Pancreas (tissue), 10 donors: ENCODE data around the gene CACNA1C. TPM values are rescaled to one million over a fixed set of nuclear protein-coding genes. Genes with fewer than 3 reads are reported as not detected.
A peak's percentile ranks its signal among the peaks of the same experiment; 100 is the strongest.

Experiments
- ATAC-seq, 4 donors: fragments of 200-7000 bp; cut with Tn5 transposase; one replicate each; pipeline versions ENCODE4 v1.8.0 to v1.9.1; 2020; ENCODE audit warnings: mild to moderate bottlenecking in 4 of 4, moderate library complexity in 4 of 4
- DNase-seq, 6 donors: peaks; one replicate each; pipeline ENCODE4 v3.0.0-alpha.2; 2020
- FAIRE-seq: peaks from 2 replicates; lab custom pipeline; 2012; peaks lifted over from hg19 to GRCh38; lab: Jason Lieb, UNC
- H3K27ac ChIP-seq, 4 donors: fragments of 200-600 bp; sonication (generic); 1 replicate in 3 of 4; 2 replicates in 1 of 4; pipeline versions ENCODE4 v1.5.0 to v1.8.0; 2020
- H3K27me3 ChIP-seq, 4 donors: fragments of 200-600 bp; one replicate each; pipeline ENCODE4 v1.8.0; 2021
- H3K36me3 ChIP-seq, 3 donors: fragments of 200-600 bp; sonication (generic) in 1 of 3; one replicate each; pipeline versions ENCODE4 v1.5.0 to v1.8.0; 2020 to 2021
- H3K4me1 ChIP-seq, 3 donors: fragments of 200-600 bp; one replicate each; pipeline ENCODE4 v1.8.0; 2021
- H3K4me3 ChIP-seq, 4 donors: fragments of 200-600 bp; sonication (generic) in 2 of 4; one replicate each; pipeline versions ENCODE4 v1.5.0 to v1.8.0; 2020 to 2021
- H3K9me3 ChIP-seq, 4 donors: fragments of 200-600 bp; one replicate each; pipeline ENCODE4 v1.8.0; 2021
- CTCF ChIP-seq, 4 donors: fragments of 200-600 bp; sonication (generic) in 3 of 4; IDR thresholded peaks; one replicate each; pipeline versions ENCODE4 v1.5.0 to v1.8.0; 2021; ENCODE audit warnings: antibody characterized with exemption in 4 of 4
- WGBS, 2 donors: extraction: QIAGEN DNeasy Blood & Tissue Kit; methylation state at CpG; one replicate each; pipeline ENCODE4 v1.1.7; 2013; 5-methylcytosine and 5-hydroxymethylcytosine counted together
- intact Hi-C, 3 donors: fragments of 100-400 bp; cut with DNase I; formaldehyde crosslinking; loops; one replicate each; pipeline versions ENCODE4 v1.11.1 to v1.14.2; 2022
- polyA plus RNA-seq, 2 donors: library from polyadenylated mRNA; stranded (reverse); fragments of 200-250 nt; gene quantifications; one replicate each; pipeline ENCODE4 v1.2.3, GENCODE V29; 2013
- total RNA-seq, 6 donors: library from RNA; stranded (reverse); fragmentation: NEBNext Ultra II Directional in 4 of 6; extraction: Animal tissue kit (Norgen Biotek cat#: 25700) in 4 of 6; gene quantifications; one replicate each; pipeline versions ENCODE4 v1.2.1 to v1.2.4, GENCODE V29; 2021 to 2023
- donor health status: healthy with polysubstance abuse.
- donor health status: DM: no; HTN: no; CAD: no; lungs with moderate emphysema.
- donor health status: DM: no; HTN: no; CAD: no.
- donor health status: control.
- donor health status: control.
- donor health status: Bipolar disorder and iron deficiency.
- donor health status: DM: yes; HTN: yes; CAD: no.
- donor health status: DM: no; HTN: no; CAD: no.
- donor health status: DM: no; HTN: no; CAD: no.
- donor health status: DM: yes; HTN: yes; CAD: no.

Gene CACNA1C
- total RNA-seq (1 to 10 TPM; 1.2 to 2.6 (median 1.7) TPM), polyA plus RNA-seq (1 to 10 TPM; 3.3 to 3.8 TPM)

- peaks cover 0 to 9% (median 4%) of the 10 kb centered on the region in 4 donors for H3K27me3 ChIP-seq
- 1% methylated on average over 44 to 90 of the region's 90 CpGs for WGBS, 2 donors
- peak within 1 kb of the TSS in 1 of 4 donors; percentile 12 for H3K27ac ChIP-seq
- peaks cover 0 to 3% (median 0%) of the 10 kb centered on the region in 3 donors for H3K4me1 ChIP-seq
- H3K36me3 ChIP-seq = no peaks in the 10 kb centered on the region
- TF ChIP-seq CTCF (IDR thresholded peaks at IDR 0.05) = no peak
- intact Hi-C loops = loop anchor here in 1 of 3 donors (10.0 kb wide), 1 partner anchor 532 kb away; no protein-coding TSS in a partner anchor
- DNase-seq (peak in 3 of 6 donors; percentile 18 to 74 (median 21)), FAIRE-seq (no peak), ATAC-seq (peak; percentile 53 to 83 (median 78))
- no peaks in the 10 kb centered on the region for H3K9me3 ChIP-seq
- peak within 1 kb of the TSS in 3 of 4 donors; percentile 18 to 48 (median 35) for H3K4me3 ChIP-seq
Observed at GRCh38 chr12:2052826-2053678, at the start of gene CACNA1C. TSS of gene CACNA1C (plus strand) at chr12:2052987. CDS start at chr12:2053563, 576 bp downstream.

- Histone ChIP-seq H3K36me3 (no peaks in the 10 kb centered on the region), H3K27me3 (no peaks in the 10 kb centered on the region), H3K9me3 (no peaks in the 10 kb centered on the region), H3K4me3 (peak overlapping the region; percentile 83 to 93 (median 84)), H3K27ac (peak overlapping the region; percentile 75 to 87 (median 83)), H3K4me1 (peaks cover 6 to 17% (median 11%) of the 10 kb centered on the region in 3 donors)
- ATAC-seq = peak; percentile 24 to 50 (median 34)
- intact Hi-C loops = no loop called here
- FAIRE-seq = no peak
- TF ChIP-seq CTCF (IDR thresholded peaks at IDR 0.05) = no peak
- 0 to 1% methylated on average over 13 of the region's 13 CpGs for WGBS, 2 donors
- peak in 1 of 6 donors; percentile 3 for DNase-seq
Observed at GRCh38 chr12:2003676-2004112, 49.1 kb upstream of the CACNA1C start.

GRCh38 chr12:2004113-2004929 lies 48.5 kb upstream of the CACNA1C start, which contains the start of gene DCP1B:
TSS of gene DCP1B (minus strand) at chr12:2004457. CDS start at chr12:2004431, 26 bp downstream.
- Histone ChIP-seq H3K36me3 (no peaks in the 10 kb centered on the region), H3K4me1 (peaks cover 6 to 17% (median 11%) of the 10 kb centered on the region in 3 donors), H3K4me3 (peak within 1 kb of the TSS; percentile 83 to 93 (median 84)), H3K27ac (peak within 1 kb of the TSS; percentile 75 to 87 (median 83)), H3K27me3 (no peaks in the 10 kb centered on the region), H3K9me3 (no peaks in the 10 kb centered on the region)
- FAIRE-seq (peak; percentile 5), DNase-seq (peak; percentile 97 to 99 (median 97)), ATAC-seq (peak; percentile 99 to 100 (median 100))
- intact Hi-C loops = no loop called here
- 3% methylated on average over 55 of the region's 55 CpGs for WGBS, 2 donors
- no peak for TF ChIP-seq CTCF (IDR thresholded peaks at IDR 0.05)

GRCh38 chr12:2008677-2009076 lies 44.1 kb upstream of the CACNA1C start:
- Histone ChIP-seq H3K36me3 (no peaks in the 10 kb centered on the region), H3K27ac (no peak overlapping the region), H3K4me3 (no peak overlapping the region), H3K4me1 (no peaks in the 10 kb centered on the region), H3K9me3 (no peaks in the 10 kb centered on the region), H3K27me3 (no peaks in the 10 kb centered on the region)
- ATAC-seq = no peak
- WGBS, 2 donors = 60 to 68% methylated on average over 5 of the region's 5 CpGs
- intact Hi-C loops = no loop called here
- no peak for DNase-seq
- FAIRE-seq = no peak
- no peak for TF ChIP-seq CTCF (IDR thresholded peaks at IDR 0.05)
